Body of pancreas (tissue), 4 donors: ENCODE data around the gene SLC25A42. TPM values are rescaled to one million over a fixed set of nuclear protein-coding genes. Genes with fewer than 3 reads are reported as not detected.

Experiments used
- ATAC-seq: fragments of 150-250 bp; one replicate; pipeline ENCODE4 v1.9.1; 2016
- DNase-seq, 4 donors: peaks; one replicate each; pipeline ENCODE4 v3.0.0-alpha.2; 2019
- H3K27ac ChIP-seq, 4 donors: fragments of 200-600 bp; sonication (generic); 1 replicate in 3 of 4; 2 replicates in 1 of 4; pipeline versions ENCODE4 v1.5.1 to v1.6.1; 2016 to 2019; ENCODE audit warnings: mild to moderate bottlenecking in 1 of 4, mixed read lengths in 1 of 4, moderate library complexity in 1 of 4
- H3K27me3 ChIP-seq, 2 donors: fragments of 200-600 bp; sonication (generic); one replicate each; pipeline ENCODE4 v1.6.0; 2016; ENCODE audit warnings: mild to moderate bottlenecking in 1 of 2
- H3K36me3 ChIP-seq, 2 donors: fragments of 200-600 bp; sonication (generic); replicated peaks in 1 of 2; 2 replicates each; pipeline ENCODE4 v1.5.1; 2016; ENCODE audit warnings: low read depth in 2 of 2; ENCODE audit not compliant: insufficient read depth in 1 of 2
- H3K4me1 ChIP-seq: fragments of 200-600 bp; sonication (generic); one replicate; pipeline ENCODE4 v1.6.0; 2016
- H3K4me3 ChIP-seq, 2 donors: fragments of 200-600 bp; sonication (generic); 1 replicate in 1 of 2; 2 replicates in 1 of 2; pipeline ENCODE4 v1.5.1; 2016 to 2019
- H3K9me3 ChIP-seq, 3 donors: fragments of 200-600 bp; sonication (generic); 1 replicate in 2 of 3; 2 replicates in 1 of 3; pipeline ENCODE4 v1.5.1; 2016
- CTCF ChIP-seq, 7 experiments: fragments of 450-650 bp in 4 of 7; fragments of 200-600 bp in 3 of 7; sonication (generic) in 3 of 7; IDR thresholded peaks; one replicate each; pipeline ENCODE4 v1.5.1; 2016 to 2019; ENCODE audit warnings: antibody characterized with exemption in 7 of 7
- POLR2A ChIP-seq, 3 donors: fragments of 450-650 bp; IDR thresholded peaks; one replicate each; pipeline ENCODE4 v1.6.1; 2016; ENCODE audit warnings: antibody characterized with exemption in 3 of 3, mild to moderate bottlenecking in 2 of 3
- WGBS, 2 donors: methylation state at CpG; one replicate each; pipeline ENCODE4 v1.1.5; 2017; 5-methylcytosine and 5-hydroxymethylcytosine counted together
- intact Hi-C: fragments of 100-400 bp; cut with DNase I; formaldehyde crosslinking; loops from one replicate; pipeline ENCODE4 v1.15.1; 2023
- total RNA-seq, 2 donors: library from RNA; depleted of rRNA; stranded (reverse); fragments of >200 nt; gene quantifications; one replicate each; pipeline ENCODE4 v1.1.0, GENCODE V29; 2016

SLC25A42 gene
- total RNA-seq, 2 donors from 2014 or later = 10.1 to 24.7 TPM

- ATAC-seq (no peak), DNase-seq (no peak)
Observed at GRCh38 chr19:19071897-19072296, 8.1 kb downstream of the SLC25A42 start.

GRCh38 chr19:19074196-19074882 lies 10.5 kb downstream of the SLC25A42 start:
- Histone ChIP-seq H3K27ac (no peak overlapping the region), H3K4me1 (no peaks in the 10 kb centered on the region), H3K36me3 (no peaks in the 10 kb centered on the region), H3K27me3 (no peaks in the 10 kb centered on the region), H3K4me3 (no peak overlapping the region), H3K9me3 (no peaks in the 10 kb centered on the region)
- no peak for TF ChIP-seq CTCF (IDR thresholded peaks at IDR 0.05)
- 55 to 56% methylated on average over 13 of the region's 13 CpGs for WGBS, 2 donors
- ATAC-seq (no peak), DNase-seq (no peak)
- intact Hi-C loops = no loop called here

More at GRCh38 chr19:19071897-19072296, 8.1 kb downstream of the SLC25A42 start:
- H3K4me1 ChIP-seq = no peaks in the 10 kb centered on the region
- no peak overlapping the region for H3K27ac ChIP-seq
- H3K36me3 ChIP-seq = no peaks in the 10 kb centered on the region
- H3K27me3 ChIP-seq = no peaks in the 10 kb centered on the region
- H3K9me3 ChIP-seq = no peaks in the 10 kb centered on the region
- TF ChIP-seq POLR2A (IDR thresholded peaks at IDR 0.05) = no peak
- no peak for TF ChIP-seq CTCF (IDR thresholded peaks at IDR 0.05)
- intact Hi-C loops = no loop called here
- H3K4me3 ChIP-seq = no peak overlapping the region
- 91 to 94% methylated on average over 7 to 8 of the region's 8 CpGs for WGBS, 2 donors

- intact Hi-C loops = no loop called here
- TF ChIP-seq POLR2A (IDR thresholded peaks at IDR 0.05) = no peak
- no peak for TF ChIP-seq CTCF (IDR thresholded peaks at IDR 0.05)
- ATAC-seq (no peak), DNase-seq (no peak)
- Histone ChIP-seq H3K36me3 (no peaks in the 10 kb centered on the region), H3K27me3 (no peaks in the 10 kb centered on the region), H3K4me3 (no peak overlapping the region), H3K9me3 (no peaks in the 10 kb centered on the region), H3K4me1 (no peaks in the 10 kb centered on the region), H3K27ac (no peak overlapping the region)
- WGBS, 2 donors = 93 to 98% methylated on average over 8 of the region's 8 CpGs
Observed at GRCh38 chr19:19075126-19075525, 11.3 kb downstream of the SLC25A42 start.

- no peaks in the 10 kb centered on the region for H3K4me1 ChIP-seq
- H3K27ac ChIP-seq = no peak overlapping the region
- H3K27me3 ChIP-seq = no peaks in the 10 kb centered on the region
- H3K4me3 ChIP-seq = no peak overlapping the region
- WGBS, 2 donors = 55 to 95% methylated on average over 1 of the region's 1 CpG
- H3K36me3 ChIP-seq = no peaks in the 10 kb centered on the region
- intact Hi-C loops = no loop called here
- H3K9me3 ChIP-seq = no peaks in the 10 kb centered on the region
- DNase-seq (no peak), ATAC-seq (no peak)
- TF ChIP-seq CTCF (IDR thresholded peaks at IDR 0.05) = no peak
- TF ChIP-seq POLR2A (IDR thresholded peaks at IDR 0.05) = no peak
Observed at GRCh38 chr19:19076476-19076875, 12.7 kb downstream of the SLC25A42 start.

- no peak overlapping the region for H3K27ac ChIP-seq
- DNase-seq = no peak
- H3K4me1 ChIP-seq = no peaks in the 10 kb centered on the region
- 89 to 94% methylated on average over 7 of the region's 7 CpGs for WGBS, 2 donors
- no peak for TF ChIP-seq CTCF (IDR thresholded peaks at IDR 0.05)
- no peak for TF ChIP-seq POLR2A (IDR thresholded peaks at IDR 0.05)
- intact Hi-C loops = no loop called here
- no peak for ATAC-seq
- no peaks in the 10 kb centered on the region for H3K9me3 ChIP-seq
- H3K27me3 ChIP-seq = no peaks in the 10 kb centered on the region
- H3K36me3 ChIP-seq = no peaks in the 10 kb centered on the region
- H3K4me3 ChIP-seq = no peak overlapping the region
Observed at GRCh38 chr19:19077103-19077502, 13.3 kb downstream of the SLC25A42 start.
